Gastroesophageal sphincter (tissue), 4 donors: ENCODE data around the gene ARHGAP6. TPM values are rescaled to one million over a fixed set of nuclear protein-coding genes. Genes with fewer than 3 reads are reported as not detected.

ENCODE experiments used
- ATAC-seq: fragments of 150-250 bp; one replicate; pipeline ENCODE4 v1.9.1; 2016; ENCODE audit warnings: mild to moderate bottlenecking, moderate library complexity
- H3K27ac ChIP-seq, 4 donors: fragments of 200-600 bp; sonication (generic) in 3 of 4; 1 replicate in 3 of 4; 2 replicates in 1 of 4; pipeline ENCODE4 v1.5.1; 2016 to 2019
- H3K27me3 ChIP-seq: fragments of 200-600 bp; sonication (generic); one replicate; pipeline ENCODE4 v1.5.1; 2019
- H3K36me3 ChIP-seq, 2 donors: fragments of 200-600 bp; sonication (generic); one replicate each; pipeline ENCODE4 v1.5.1; 2019; ENCODE audit warnings: control low read depth in 1 of 2
- H3K4me1 ChIP-seq, 3 donors: fragments of 200-600 bp; sonication (generic); 1 replicate in 2 of 3; 2 replicates in 1 of 3; pipeline ENCODE4 v1.5.1; 2016 to 2019; ENCODE audit warnings: control low read depth in 2 of 3
- H3K4me3 ChIP-seq, 2 donors: fragments of 200-600 bp; sonication (generic); one replicate each; pipeline ENCODE4 v1.5.1; 2019; ENCODE audit warnings: mild to moderate bottlenecking in 1 of 2, moderate library complexity in 1 of 2
- H3K9me3 ChIP-seq, 3 donors: fragments of 200-600 bp; sonication (generic); one replicate each; pipeline ENCODE4 v1.5.1; 2017 to 2019; ENCODE audit warnings: control low read depth in 2 of 3
- EP300 ChIP-seq: sonication (generic); formaldehyde crosslinking; IDR thresholded peaks from one replicate; pipeline ENCODE4 v1.6.1; 2017; ENCODE audit warnings: antibody characterized with exemption, mild to moderate bottlenecking
- POLR2A ChIP-seq, 2 donors: fragments of 450-650 bp; IDR thresholded peaks; one replicate each; pipeline ENCODE4 v1.6.1; 2017; ENCODE audit warnings: antibody characterized with exemption in 2 of 2, mild to moderate bottlenecking in 2 of 2, moderate library complexity in 1 of 2
- POLR2AphosphoS5 ChIP-seq: sonication (generic); formaldehyde crosslinking; IDR thresholded peaks from one replicate; pipeline ENCODE4 v1.6.1; 2017; ENCODE audit warnings: antibody characterized with exemption
- WGBS, 2 donors: methylation state at CpG; one replicate each; pipeline ENCODE4 v1.1.5; 2018; ENCODE audit warnings: low coverage in 1 of 2; 5-methylcytosine and 5-hydroxymethylcytosine counted together
- total RNA-seq, 4 donors: library from RNA; depleted of rRNA; stranded (reverse); fragments of >200 nt; gene quantifications; one replicate each; pipeline ENCODE4 v1.1.0, GENCODE V29; 2016
- TF ChIP-seq, protein P1 (sequence below), 4 experiments: fragments of 200-600 bp in 2 of 4; fragments of 450-650 bp in 2 of 4; sonication (generic) in 1 of 4; IDR thresholded peaks; one replicate each; pipeline ENCODE4 v1.5.1; 2017 to 2019; ENCODE audit warnings: antibody characterized with exemption in 4 of 4, mild to moderate bottlenecking in 2 of 4, moderate library complexity in 2 of 4

ARHGAP6 gene
- total RNA-seq, 4 donors from 2014 or later, result 25.2 to 35.1 (median 31.8) TPM

DNA sequence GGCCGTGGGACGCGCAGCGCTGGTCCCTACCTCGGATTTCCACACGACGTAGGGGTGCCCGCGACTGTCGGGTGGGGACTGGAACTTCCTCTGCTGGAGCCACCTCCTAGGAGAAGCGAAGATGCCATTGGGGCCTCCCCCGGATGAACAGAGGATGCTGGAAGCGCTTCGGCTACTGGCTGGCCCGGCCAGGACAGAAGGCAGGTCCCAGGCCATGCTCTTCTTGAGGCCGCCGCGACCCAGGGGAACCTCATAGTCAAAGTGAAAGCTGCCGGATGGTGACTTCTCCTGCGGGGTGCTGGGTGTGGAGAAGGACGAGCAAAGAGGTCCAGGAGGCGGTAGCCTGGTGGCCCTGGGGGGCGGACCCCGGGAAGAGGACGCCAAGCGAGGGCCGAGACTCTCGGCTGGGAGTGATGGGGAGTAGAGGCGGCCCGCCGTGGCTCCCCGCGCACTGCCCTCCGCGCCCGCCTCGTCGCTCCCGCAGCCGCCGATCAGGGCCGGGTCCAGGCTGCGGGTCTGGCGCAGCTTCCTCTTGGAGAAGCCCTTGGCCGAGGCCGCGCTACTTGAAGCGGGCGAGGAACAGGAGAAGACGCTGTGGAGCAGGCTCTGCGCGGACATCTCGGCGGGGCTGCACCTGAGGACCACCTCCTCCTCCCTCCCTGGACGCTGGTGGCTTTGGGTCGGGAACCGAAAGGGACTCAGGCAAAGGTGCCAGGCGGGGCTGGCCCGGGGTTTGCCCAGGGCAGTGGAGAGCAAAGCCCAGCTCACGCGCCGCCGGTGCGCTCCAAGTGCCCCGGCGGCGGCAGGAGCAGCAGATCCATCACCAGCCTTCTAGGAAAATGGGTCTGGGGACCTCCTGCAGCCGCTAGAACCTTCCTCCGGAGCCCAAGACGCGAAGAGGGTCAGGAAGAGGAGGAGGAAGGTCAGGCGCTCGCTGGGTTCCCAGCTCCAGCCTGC, 1.2 kb downstream of the ARHGAP6 start:
- ATAC-seq, result peak; percentile 17
- H3K36me3 ChIP-seq, result no peaks in the 10 kb centered on the region
- H3K9me3 ChIP-seq, result no peaks in the 10 kb centered on the region
- WGBS, 2 donors, result no CpG with 5 or more reads among the region's 73 CpGs
- peak overlapping the region; percentile 57 to 84 (median 81) for H3K27ac ChIP-seq
- H3K4me3 ChIP-seq, result peak overlapping the region; percentile 64 to 94
- H3K27me3 ChIP-seq, result no peaks in the 10 kb centered on the region
- no peak for TF ChIP-seq POLR2A (IDR thresholded peaks at IDR 0.05)
- no peak for TF ChIP-seq POLR2AphosphoS5
- TF ChIP-seq, protein P1, sequence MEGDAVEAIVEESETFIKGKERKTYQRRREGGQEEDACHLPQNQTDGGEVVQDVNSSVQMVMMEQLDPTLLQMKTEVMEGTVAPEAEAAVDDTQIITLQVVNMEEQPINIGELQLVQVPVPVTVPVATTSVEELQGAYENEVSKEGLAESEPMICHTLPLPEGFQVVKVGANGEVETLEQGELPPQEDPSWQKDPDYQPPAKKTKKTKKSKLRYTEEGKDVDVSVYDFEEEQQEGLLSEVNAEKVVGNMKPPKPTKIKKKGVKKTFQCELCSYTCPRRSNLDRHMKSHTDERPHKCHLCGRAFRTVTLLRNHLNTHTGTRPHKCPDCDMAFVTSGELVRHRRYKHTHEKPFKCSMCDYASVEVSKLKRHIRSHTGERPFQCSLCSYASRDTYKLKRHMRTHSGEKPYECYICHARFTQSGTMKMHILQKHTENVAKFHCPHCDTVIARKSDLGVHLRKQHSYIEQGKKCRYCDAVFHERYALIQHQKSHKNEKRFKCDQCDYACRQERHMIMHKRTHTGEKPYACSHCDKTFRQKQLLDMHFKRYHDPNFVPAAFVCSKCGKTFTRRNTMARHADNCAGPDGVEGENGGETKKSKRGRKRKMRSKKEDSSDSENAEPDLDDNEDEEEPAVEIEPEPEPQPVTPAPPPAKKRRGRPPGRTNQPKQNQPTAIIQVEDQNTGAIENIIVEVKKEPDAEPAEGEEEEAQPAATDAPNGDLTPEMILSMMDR (IDR thresholded peaks at IDR 0.05), result no peak
- no peak for TF ChIP-seq EP300
- H3K4me1 ChIP-seq, result peaks cover 0 to 11% (median 0%) of the 10 kb centered on the region in 3 donors

GRCh38 chrX:11663875-11664210, 1.9 kb downstream of the ARHGAP6 start:
- Histone ChIP-seq H3K27ac (peak overlapping the region in 3 of 4 donors; percentile 80 to 84 (median 82)), H3K4me3 (peak overlapping the region; percentile 64 to 94), H3K36me3 (no peaks in the 10 kb centered on the region), H3K4me1 (peaks cover 0 to 11% (median 0%) of the 10 kb centered on the region in 3 donors), H3K27me3 (no peaks in the 10 kb centered on the region), H3K9me3 (no peaks in the 10 kb centered on the region)
- no peak for ATAC-seq
- TF ChIP-seq, protein P1 (IDR thresholded peaks at IDR 0.05), result no peak
- no peak for TF ChIP-seq EP300
- no peak for TF ChIP-seq POLR2A (IDR thresholded peaks at IDR 0.05)
- TF ChIP-seq POLR2AphosphoS5, result no peak
- WGBS, 2 donors, result 49% methylated on average over 6 of the region's 6 CpGs; no CpG with 5 or more reads in 1 of the 2 donors

GRCh38 chrX:11655282-11656015, 10.3 kb downstream of the ARHGAP6 start:
- WGBS, 2 donors, result 72 to 93% methylated on average over 4 to 7 of the region's 7 CpGs
- H3K4me3 ChIP-seq, result no peak overlapping the region
- no peak for ATAC-seq

DNA sequence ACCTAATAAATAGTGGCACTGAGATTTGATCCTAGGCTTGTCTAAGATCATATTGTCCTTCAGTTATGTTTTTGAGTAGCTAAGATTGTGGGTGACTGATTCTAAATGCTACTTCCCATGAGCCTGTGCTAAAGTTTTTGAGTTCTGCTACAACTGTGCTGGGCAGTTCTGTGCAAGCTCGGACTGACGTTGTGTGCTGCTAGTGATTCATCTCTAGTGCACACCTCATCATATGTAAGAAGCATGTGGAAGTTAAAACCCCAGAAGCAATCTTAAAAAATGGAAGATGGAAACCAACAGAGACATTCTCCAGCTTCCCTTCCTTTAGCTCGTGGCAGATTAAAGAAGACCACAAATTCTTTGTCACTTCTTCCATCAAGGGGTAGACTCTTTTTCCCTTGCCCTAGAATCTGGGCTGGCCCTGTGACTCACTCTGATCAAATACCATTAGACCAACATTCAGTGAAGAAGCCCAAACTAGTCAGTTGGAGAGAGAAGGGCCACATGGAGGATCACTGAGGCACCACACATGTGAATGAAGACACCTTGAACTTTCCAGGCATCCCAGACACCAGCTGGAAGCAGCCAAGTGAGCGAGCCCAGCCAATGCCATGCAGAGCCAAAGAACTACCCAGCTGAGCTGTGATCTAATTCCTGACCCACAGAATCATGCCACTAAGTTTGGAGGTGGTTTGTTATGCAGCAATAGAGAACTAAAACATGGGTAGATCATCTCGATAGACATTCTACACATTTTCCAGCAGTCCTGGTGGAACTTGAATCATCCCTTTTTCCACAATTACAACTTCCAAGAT, 16.8 kb downstream of the ARHGAP6 start:
- no peak overlapping the region for H3K4me3 ChIP-seq
- no peaks in the 10 kb centered on the region for H3K4me1 ChIP-seq
- no peak overlapping the region for H3K27ac ChIP-seq
- TF ChIP-seq POLR2A (IDR thresholded peaks at IDR 0.05) (no peak), POLR2AphosphoS5 (no peak), EP300 (no peak)
- TF ChIP-seq, protein P1 (IDR thresholded peaks at IDR 0.05), result no peak
- H3K27me3 ChIP-seq, result no peaks in the 10 kb centered on the region
- 40 to 73% methylated on average over 1 to 5 of the region's 5 CpGs for WGBS, 2 donors
- no peaks in the 10 kb centered on the region for H3K36me3 ChIP-seq
- no peak for ATAC-seq
- no peaks in the 10 kb centered on the region for H3K9me3 ChIP-seq

More at GRCh38 chrX:11655282-11656015, 10.3 kb downstream of the ARHGAP6 start:
- Histone ChIP-seq H3K27ac (no peak overlapping the region), H3K4me1 (peaks cover 0 to 5% (median 0%) of the 10 kb centered on the region in 3 donors), H3K27me3 (no peaks in the 10 kb centered on the region), H3K36me3 (no peaks in the 10 kb centered on the region), H3K9me3 (no peaks in the 10 kb centered on the region)
- no peak for TF ChIP-seq POLR2A (IDR thresholded peaks at IDR 0.05)
- TF ChIP-seq EP300, result no peak
- TF ChIP-seq POLR2AphosphoS5, result no peak
- TF ChIP-seq, protein P1 (IDR thresholded peaks at IDR 0.05), result no peak
